Spleen (tissue), 11 donors: Measurements from ENCODE around the gene PAX5. TPM values are rescaled to one million over a fixed set of nuclear protein-coding genes. Genes with fewer than 3 reads are reported as not detected.

ENCODE experiments used
- DNase-seq: peaks from one replicate; pipeline ENCODE4 v3.0.0-alpha.2; 2020
- H3K27ac ChIP-seq, 8 donors: fragments of 200-600 bp; sonication (generic) in 7 of 8; 1 replicate in 4 of 8; 2 replicates in 4 of 8; pipeline versions ENCODE4 v1.5.0 to v1.8.0; 2016 to 2021; ENCODE audit warnings: inconsistent platforms in 4 of 8, mild to moderate bottlenecking in 4 of 8, moderate library complexity in 1 of 8
- H3K27me3 ChIP-seq, 7 donors: fragments of 200-600 bp; sonication (generic) in 6 of 7; replicated peaks in 1 of 7; 1 replicate in 4 of 7; 2 replicates in 3 of 7; pipeline versions ENCODE4 v1.5.0 to v1.8.0; 2016 to 2021; ENCODE audit warnings: inconsistent platforms in 3 of 7, mild to moderate bottlenecking in 1 of 7
- H3K36me3 ChIP-seq, 6 donors: fragments of 200-600 bp; sonication (generic) in 5 of 6; 1 replicate in 4 of 6; 2 replicates in 2 of 6; pipeline versions ENCODE4 v1.5.0 to v1.8.0; 2016 to 2021; ENCODE audit warnings: inconsistent platforms in 2 of 6
- H3K4me1 ChIP-seq, 6 donors: fragments of 200-600 bp; sonication (generic) in 5 of 6; 1 replicate in 3 of 6; 2 replicates in 3 of 6; pipeline versions ENCODE4 v1.5.0 to v1.8.0; 2016 to 2021; ENCODE audit warnings: inconsistent platforms in 3 of 6
- H3K4me3 ChIP-seq, 8 donors: fragments of 200-600 bp; sonication (generic) in 7 of 8; 1 replicate in 4 of 8; 2 replicates in 4 of 8; pipeline versions ENCODE4 v1.5.0 to v1.8.0; 2016 to 2021; ENCODE audit warnings: inconsistent platforms in 4 of 8, mild to moderate bottlenecking in 4 of 8, moderate library complexity in 2 of 8
- H3K9me3 ChIP-seq, 8 donors: fragments of 200-600 bp; sonication (generic) in 7 of 8; 1 replicate in 4 of 8; 2 replicates in 4 of 8; pipeline versions ENCODE4 v1.5.0 to v1.8.0; 2016 to 2021; ENCODE audit warnings: inconsistent platforms in 4 of 8
- CTCF ChIP-seq, 11 experiments: fragments of 200-600 bp in 7 of 11; fragments of 450-650 bp in 4 of 11; sonication (generic) in 4 of 11; IDR thresholded peaks in 8 of 11; conservative IDR thresholded peaks in 3 of 11; 1 replicate in 7 of 11; 2 replicates in 4 of 11; pipeline versions ENCODE4 v1.4.0 to v1.8.0; 2016 to 2021; ENCODE audit warnings: antibody characterized with exemption in 11 of 11, inconsistent platforms in 4 of 11, mild to moderate bottlenecking in 1 of 11
- POLR2A ChIP-seq, 3 donors: fragments of 450-650 bp; IDR thresholded peaks; one replicate each; pipeline ENCODE4 v1.5.1; 2017; ENCODE audit warnings: antibody characterized with exemption in 3 of 3, mild to moderate bottlenecking in 1 of 3
- POLR2AphosphoS5 ChIP-seq, 3 donors: sonication (generic); formaldehyde crosslinking; IDR thresholded peaks; one replicate each; pipeline ENCODE4 v1.5.1; 2017; ENCODE audit warnings: antibody characterized with exemption in 3 of 3
- WGBS, 5 donors: extraction: QIAGEN DNeasy Blood & Tissue Kit in 3 of 5; methylation state at CpG; one replicate each; pipeline versions ENCODE4 v1.1.5 to v1.1.7; 2013 to 2018; 5-methylcytosine and 5-hydroxymethylcytosine counted together
- intact Hi-C: fragments of 100-400 bp; cut with DNase I; formaldehyde crosslinking; loops from one replicate; pipeline ENCODE4 v1.15.0; 2023; ENCODE audit warnings: low total_unique reads
- polyA plus RNA-seq, 3 donors: library from polyadenylated mRNA; stranded (reverse); fragments of 200-250 nt; gene quantifications; one replicate each; pipeline ENCODE4 v1.2.1, GENCODE V29; 2013
- total RNA-seq, 7 donors: library from RNA; depleted of rRNA in 3 of 7; stranded (reverse); fragments of >200 nt in 3 of 7; fragmentation: NEBNext Ultra II Directional in 4 of 7; extraction: Animal tissue kit (Norgen Biotek cat#: 25700) in 4 of 7; gene quantifications; one replicate each; pipeline versions ENCODE4 v1.1.0 to v1.2.1, GENCODE V29; 2016 to 2021
- donor health status: healthy with polysubstance abuse.
- donor health status: DM: no; HTN: no; CAD: no; lungs with moderate emphysema.
- donor health status: DM: no; HTN: no; CAD: no.
- donor health status: Bipolar disorder and iron deficiency.
- donor health status: healthy.
- donor health status: DM: no; HTN: no; CAD: no.
- donor health status: DM: yes; HTN: yes; CAD: no.

The PAX5 gene
- total and polyA plus RNA-seq, 10 donors = 15.9 to 120 (median 53.0) TPM

- DNase-seq = no peak
- Histone ChIP-seq H3K27ac (no peak overlapping the region), H3K36me3 (peaks cover 0 to 68% (median 11%) of the 10 kb centered on the region in 6 donors), H3K9me3 (no peaks in the 10 kb centered on the region), H3K4me3 (no peak overlapping the region), H3K27me3 (no peaks in the 10 kb centered on the region), H3K4me1 (peaks cover 0 to 16% (median 2%) of the 10 kb centered on the region in 6 donors)
- 87 to 91% (median 88%) methylated on average over 15 of the region's 15 CpGs for WGBS, 5 donors
- TF ChIP-seq POLR2AphosphoS5 (IDR thresholded peaks at IDR 0.05) (peak in 1 of 3 donors; percentile 41), CTCF (IDR thresholded peaks at IDR 0.05 in 8 of 11, conservative IDR thresholded peaks at IDR 0.05 in 3 of 11) (no peak)
- intact Hi-C loops = no loop called here
These were observed 194.8 kb downstream of the PAX5 start for GRCh38 chr9:36839131-36839885.

- Histone ChIP-seq H3K36me3 (peaks cover 0 to 52% (median 9%) of the 10 kb centered on the region in 6 donors), H3K27ac (no peak overlapping the region), H3K4me1 (peaks cover 0 to 24% (median 2%) of the 10 kb centered on the region in 6 donors), H3K27me3 (no peaks in the 10 kb centered on the region), H3K9me3 (no peaks in the 10 kb centered on the region), H3K4me3 (no peak overlapping the region)
- TF ChIP-seq CTCF (IDR thresholded peaks at IDR 0.05 in 8 of 11, conservative IDR thresholded peaks at IDR 0.05 in 3 of 11) = no peak
- TF ChIP-seq POLR2AphosphoS5 (IDR thresholded peaks at IDR 0.05) = peak in 1 of 3 donors; percentile 21
- no peak for DNase-seq
- 84 to 94% (median 88%) methylated on average over 15 to 17 of the region's 17 CpGs for WGBS, 5 donors
- intact Hi-C loops = no loop called here
These were observed 196.3 kb downstream of the PAX5 start for GRCh38 chr9:36837431-36838405.

GRCh38 chr9:36836486-36836885 lies 197.6 kb downstream of the PAX5 start:
- Histone ChIP-seq H3K4me3 (no peak overlapping the region), H3K27me3 (no peaks in the 10 kb centered on the region), H3K36me3 (peaks cover 0 to 40% (median 9%) of the 10 kb centered on the region in 6 donors), H3K9me3 (no peaks in the 10 kb centered on the region), H3K4me1 (peaks cover 0 to 24% (median 2%) of the 10 kb centered on the region in 6 donors), H3K27ac (no peak overlapping the region)
- TF ChIP-seq CTCF (IDR thresholded peaks at IDR 0.05 in 8 of 11, conservative IDR thresholded peaks at IDR 0.05 in 3 of 11) = no peak
- no peak for TF ChIP-seq POLR2A (IDR thresholded peaks at IDR 0.05)
- peak in 1 of 3 donors; percentile 42 for TF ChIP-seq POLR2AphosphoS5 (IDR thresholded peaks at IDR 0.05)
- 76 to 93% (median 80%) methylated on average over 6 to 7 of the region's 7 CpGs for WGBS, 5 donors
- intact Hi-C loops = no loop called here
- peak; percentile 64 for DNase-seq
